ENCODE results near the gene KCTD10.
"Not testable (repeated sequence)": the region's sequence is repeated elsewhere in the genome, so short reads cannot be mapped to it uniquely, and the experiment has no call there.

KCTD10 gene

DNA sequence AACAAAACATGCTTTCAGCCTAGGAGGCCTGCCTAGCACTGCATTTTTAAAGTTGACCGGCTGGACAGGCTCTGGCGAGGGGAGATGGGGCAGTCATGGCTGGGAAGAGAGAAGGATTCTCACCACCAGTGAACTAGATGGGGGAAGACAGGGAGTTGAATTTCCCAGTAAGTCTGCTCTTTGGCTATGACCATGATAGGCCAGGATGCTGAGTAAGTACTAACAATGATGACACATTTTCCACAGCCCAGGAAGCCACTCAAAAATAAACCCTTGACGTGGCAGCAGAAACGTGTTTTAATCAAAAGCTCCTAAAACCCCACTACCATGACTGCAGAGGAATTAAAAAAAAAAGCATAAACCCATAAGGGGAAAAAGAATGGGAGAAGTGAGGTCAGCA is 19.0 kb downstream of the KCTD10 start:
- H3K4me3 ChIP-seq (ENCODE audit: low read depth, low read length), result no peak overlapping the region
- no peak for DNase-seq (ENCODE audit: low read depth)

DNA sequence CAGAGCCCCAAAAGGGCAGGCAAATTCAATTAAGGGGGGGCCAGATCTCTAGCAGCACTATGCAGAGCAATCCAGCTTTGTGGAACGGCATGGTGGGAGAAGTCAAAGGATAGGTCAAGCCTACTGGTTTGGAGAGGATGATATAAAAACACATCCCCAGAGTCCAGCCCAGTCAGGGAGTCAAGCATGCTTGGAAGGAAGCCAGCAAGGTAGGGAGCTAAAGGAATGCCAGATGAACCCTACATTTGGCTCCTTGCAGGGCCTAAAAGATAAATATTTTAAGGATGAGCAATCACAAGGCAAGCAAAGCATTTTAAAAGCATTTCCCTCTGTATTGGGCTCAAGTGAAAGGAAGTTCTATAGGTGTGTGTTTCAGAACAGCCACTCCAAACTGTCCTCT is 21.4 kb downstream of the KCTD10 start:
- DNase-seq (ENCODE audit: low read depth), result no peak

GRCh38 chr12:109452489-109452888 is 24.6 kb downstream of the KCTD10 start:
- no peak for DNase-seq (ENCODE audit: low read depth)
- no peak overlapping the region for H3K4me3 ChIP-seq (ENCODE audit: low read depth, low read length)

More for the DNA sequence above, 21.4 kb downstream of the KCTD10 start:
- H3K4me3 ChIP-seq (ENCODE audit: low read depth, low read length), result no peak overlapping the region

DNA sequence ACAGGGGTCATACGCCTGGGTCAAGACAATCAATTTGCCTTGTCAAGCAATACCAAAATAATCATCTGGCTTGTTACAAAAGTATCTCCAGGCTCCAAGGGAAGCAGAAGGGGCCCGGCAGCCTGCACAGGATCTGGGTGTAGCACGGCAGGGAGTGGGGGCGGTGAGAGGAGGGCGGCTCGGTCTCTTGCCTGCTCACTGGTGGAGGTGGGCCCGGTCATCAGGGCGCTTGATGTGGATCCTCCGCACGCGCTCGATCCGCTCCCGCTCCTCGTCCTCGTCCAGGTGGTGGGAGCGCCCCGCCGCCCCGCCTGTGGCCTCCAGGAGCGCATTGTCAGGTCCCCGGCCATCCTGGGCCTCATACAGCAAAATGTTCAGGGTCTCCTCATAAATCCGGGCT is 25.7 kb downstream of the KCTD10 start:
- H3K4me3 ChIP-seq (ENCODE audit: low read depth, low read length), result no peak overlapping the region
- DNase-seq (ENCODE audit: low read depth), result no peak

- H3K4me3 ChIP-seq (ENCODE audit: low read depth, low read length), result no peak overlapping the region
- DNase-seq (ENCODE audit: low read depth), result no peak
These were observed 26.1 kb downstream of the KCTD10 start for GRCh38 chr12:109450980-109451379.

- DNase-seq (ENCODE audit: low read depth), result no peak
These were observed 27.1 kb downstream of the KCTD10 start for GRCh38 chr12:109449845-109450532.

GRCh38 chr12:109448707-109449390 is 28.3 kb downstream of the KCTD10 start:
- H3K4me3 ChIP-seq (ENCODE audit: low read depth, low read length), result no peak overlapping the region
- DNase-seq (ENCODE audit: low read depth), result no peak

More at GRCh38 chr12:109449845-109450532, 27.1 kb downstream of the KCTD10 start:
- no peak overlapping the region for H3K4me3 ChIP-seq (ENCODE audit: low read depth, low read length)

GRCh38 chr12:109448272-109448671 is 28.8 kb downstream of the KCTD10 start:
- DNase-seq (ENCODE audit: low read depth), result no peak
- no peak overlapping the region for H3K4me3 ChIP-seq (ENCODE audit: low read depth, low read length)

GRCh38 chr12:109447482-109447881 is 29.6 kb downstream of the KCTD10 start:
- no peak for DNase-seq (ENCODE audit: low read depth)
- H3K4me3 ChIP-seq (ENCODE audit: low read depth, low read length), result no peak overlapping the region

GRCh38 chr12:109446869-109447268 is 30.2 kb downstream of the KCTD10 start:
- no peak overlapping the region for H3K4me3 ChIP-seq (ENCODE audit: low read depth, low read length)
- DNase-seq (ENCODE audit: low read depth), result no peak

- DNase-seq (ENCODE audit: low read depth), result peak; percentile 65
These were observed 31.9 kb downstream of the KCTD10 start for GRCh38 chr12:109445191-109445609.

DNA sequence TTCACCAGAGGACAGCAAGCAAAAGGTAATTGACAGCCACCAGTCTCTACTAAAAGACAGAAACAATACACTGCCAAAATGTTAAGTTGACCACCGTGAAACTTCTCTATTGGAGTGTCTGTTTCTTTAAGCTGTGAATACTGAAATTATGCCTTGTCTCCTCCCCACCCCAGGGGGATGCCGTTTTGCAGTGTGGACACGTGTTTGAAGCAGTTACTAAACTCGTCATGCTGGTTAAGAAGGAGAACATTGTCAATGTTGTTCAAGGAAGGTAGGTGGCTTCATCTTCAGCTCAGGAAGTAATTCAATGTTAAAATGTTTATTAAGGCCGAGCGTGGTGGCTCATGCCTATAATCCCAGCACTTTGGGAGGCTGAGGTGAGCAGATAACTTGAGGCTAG is 32.8 kb downstream of the KCTD10 start:
- no peak for DNase-seq (ENCODE audit: low read depth)
- H3K4me3 ChIP-seq (ENCODE audit: low read depth, low read length), result no peak overlapping the region

More at GRCh38 chr12:109445191-109445609, 31.9 kb downstream of the KCTD10 start:
- H3K4me3 ChIP-seq (ENCODE audit: low read depth, low read length), result no peak overlapping the region

GRCh38 chr12:109443794-109444193 is 33.3 kb downstream of the KCTD10 start:
- H3K4me3 ChIP-seq (ENCODE audit: low read depth, low read length), result no peak overlapping the region
- no peak for DNase-seq (ENCODE audit: low read depth)

DNA sequence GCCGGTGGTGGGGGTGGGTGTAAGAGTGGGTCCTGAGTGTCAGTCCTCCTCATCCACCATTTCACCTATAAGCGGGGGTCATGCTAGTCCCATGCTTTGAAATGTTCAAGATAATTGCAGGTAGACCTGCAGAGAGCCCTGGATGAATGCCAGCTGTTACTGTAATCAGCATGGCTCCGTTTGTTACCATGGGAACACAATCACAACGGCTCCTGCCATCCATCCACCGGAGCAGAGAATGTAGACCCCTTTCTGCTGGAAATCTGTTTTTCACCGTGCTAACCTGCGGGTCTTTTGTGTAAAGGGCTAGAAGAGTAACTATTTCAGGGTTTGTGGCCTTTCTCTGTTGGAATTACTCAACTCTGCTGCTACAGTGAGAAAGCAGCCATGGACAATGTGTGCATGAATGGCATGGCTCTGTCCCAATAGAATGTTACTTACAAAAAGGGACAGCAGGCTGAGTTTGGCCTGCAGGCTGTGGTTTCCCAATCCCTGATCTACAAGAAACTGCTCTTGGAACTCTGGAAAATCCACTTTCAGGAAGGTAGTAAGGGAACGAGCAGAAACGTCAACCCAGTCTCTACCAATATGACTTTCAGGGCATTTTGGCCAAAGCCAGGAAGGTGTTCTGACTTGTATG is 36.1 kb downstream of the KCTD10 start:
- DNase-seq (ENCODE audit: low read depth), result no peak
- no peak overlapping the region for H3K4me3 ChIP-seq (ENCODE audit: low read depth, low read length)

- not testable (repeated sequence) for DNase-seq (ENCODE audit: low read depth); H3K4me3 ChIP-seq (ENCODE audit: low read depth, low read length)
These were observed 37.1 kb downstream of the KCTD10 start for GRCh38 chr12:109439951-109440350.

DNA sequence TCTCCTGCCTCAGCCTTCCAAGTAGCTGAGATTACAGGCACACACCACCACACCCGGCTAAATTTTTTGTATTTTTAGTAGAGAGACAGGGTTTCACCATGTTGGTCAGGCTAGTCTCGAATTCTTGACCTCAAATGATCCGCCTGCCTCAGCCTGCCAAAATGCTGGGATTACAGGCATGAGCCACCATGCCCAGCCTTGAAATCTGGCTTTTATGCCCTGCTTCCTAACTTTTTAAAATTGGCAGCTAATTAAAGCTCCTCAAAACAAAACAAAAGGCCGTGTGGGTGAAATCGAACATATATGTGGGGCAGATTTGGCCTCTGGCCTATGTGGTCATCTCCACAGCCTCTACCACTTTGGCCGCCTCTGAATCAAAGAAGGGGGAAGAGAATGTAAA is 37.9 kb downstream of the KCTD10 start:
- DNase-seq (ENCODE audit: low read depth), result no peak
- no peak overlapping the region for H3K4me3 ChIP-seq (ENCODE audit: low read depth, low read length)

GRCh38 chr12:109436188-109436560 is 40.9 kb downstream of the KCTD10 start:
- no peak overlapping the region for H3K4me3 ChIP-seq (ENCODE audit: low read depth, low read length)
- no peak for DNase-seq (ENCODE audit: low read depth)

DNA sequence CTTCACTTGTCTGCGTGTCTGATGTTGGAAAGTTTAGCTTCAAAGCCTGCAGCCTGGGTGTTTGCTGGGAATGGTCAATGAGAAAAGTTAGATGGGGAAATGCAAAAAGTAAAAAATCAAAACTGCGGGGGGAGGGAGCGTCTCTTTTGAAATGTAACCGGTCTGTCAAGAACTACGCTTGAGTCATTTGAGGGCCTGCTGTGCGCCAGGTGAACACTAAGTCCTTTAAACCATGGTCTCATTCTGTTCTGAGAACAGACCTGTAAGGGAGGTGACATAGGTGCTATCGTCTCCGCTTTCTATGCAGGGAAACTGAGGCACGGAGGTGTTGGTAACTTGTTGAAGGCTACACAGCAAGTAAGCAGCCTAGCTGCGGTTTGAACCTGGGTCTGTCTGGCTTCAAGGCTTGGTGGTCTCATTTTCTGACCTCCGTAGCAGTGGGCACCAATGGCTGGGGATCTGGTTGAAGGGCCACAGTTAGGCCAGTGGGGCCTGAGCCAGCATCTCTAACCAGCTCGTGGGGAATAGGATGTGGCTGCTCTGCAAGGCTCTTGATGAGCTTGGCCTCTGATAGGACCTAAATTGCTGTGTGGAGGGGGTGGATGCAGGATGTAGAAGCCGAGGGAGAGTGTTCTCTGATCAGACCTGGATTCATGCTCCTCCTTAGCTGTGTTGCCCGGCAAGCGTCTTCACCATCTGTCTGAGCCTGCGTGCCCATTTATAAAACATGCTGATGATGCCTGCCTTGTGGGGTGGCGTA is 41.5 kb downstream of the KCTD10 start:
- DNase-seq (ENCODE audit: low read depth), result no peak
- H3K4me3 ChIP-seq (ENCODE audit: low read depth, low read length), result no peak overlapping the region

DNA sequence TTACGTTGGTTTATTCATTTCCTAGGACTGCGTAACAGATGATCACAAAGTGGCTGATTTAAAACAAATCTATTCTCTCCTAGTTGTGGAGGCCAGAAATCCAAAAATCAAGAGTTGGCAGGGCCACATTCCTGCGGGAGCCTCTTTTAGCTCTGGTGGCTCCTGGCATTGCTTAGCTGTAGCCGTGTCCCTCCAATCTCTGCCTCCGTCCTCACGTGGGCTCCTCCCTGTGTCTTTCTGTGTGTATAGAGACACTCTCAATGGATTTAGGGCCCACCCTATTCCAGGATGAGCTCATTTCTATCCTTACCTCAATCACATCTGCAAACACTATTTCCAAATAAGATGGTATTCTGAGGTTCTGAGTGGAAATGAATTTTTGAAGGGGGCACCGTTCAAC is 42.5 kb downstream of the KCTD10 start:
- no peak overlapping the region for H3K4me3 ChIP-seq (ENCODE audit: low read depth, low read length)
- no peak for DNase-seq (ENCODE audit: low read depth)

GRCh38 chr12:109433618-109434017 is 43.5 kb downstream of the KCTD10 start:
- no peak overlapping the region for H3K4me3 ChIP-seq (ENCODE audit: low read depth, low read length)
- DNase-seq (ENCODE audit: low read depth), result peak; percentile 17

Measured in skeletal muscle cell (primary cell).